ENCODE data around the gene PPP2CA.

PPP2CA gene

DNA sequence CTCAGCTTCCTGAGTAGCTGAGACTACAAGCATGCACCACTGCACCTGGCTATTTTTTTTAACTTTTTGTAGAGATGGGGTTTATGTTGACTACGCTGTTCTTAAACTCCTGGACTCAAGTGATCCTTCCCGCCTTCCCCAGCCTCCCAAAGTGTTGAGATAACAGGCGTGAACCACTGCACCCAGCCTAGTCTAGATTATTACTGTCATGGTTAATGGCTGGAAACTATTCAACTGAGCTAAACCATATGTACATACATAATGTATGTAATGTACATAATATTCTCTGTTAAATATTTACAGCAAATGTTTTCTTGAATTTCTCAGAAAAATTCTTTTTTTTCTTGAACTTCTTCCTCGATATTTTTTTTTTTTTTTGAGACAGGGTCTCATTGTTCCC lies 21.3 kb downstream of the PPP2CA start (continued):
- TF ChIP-seq, protein P1, sequence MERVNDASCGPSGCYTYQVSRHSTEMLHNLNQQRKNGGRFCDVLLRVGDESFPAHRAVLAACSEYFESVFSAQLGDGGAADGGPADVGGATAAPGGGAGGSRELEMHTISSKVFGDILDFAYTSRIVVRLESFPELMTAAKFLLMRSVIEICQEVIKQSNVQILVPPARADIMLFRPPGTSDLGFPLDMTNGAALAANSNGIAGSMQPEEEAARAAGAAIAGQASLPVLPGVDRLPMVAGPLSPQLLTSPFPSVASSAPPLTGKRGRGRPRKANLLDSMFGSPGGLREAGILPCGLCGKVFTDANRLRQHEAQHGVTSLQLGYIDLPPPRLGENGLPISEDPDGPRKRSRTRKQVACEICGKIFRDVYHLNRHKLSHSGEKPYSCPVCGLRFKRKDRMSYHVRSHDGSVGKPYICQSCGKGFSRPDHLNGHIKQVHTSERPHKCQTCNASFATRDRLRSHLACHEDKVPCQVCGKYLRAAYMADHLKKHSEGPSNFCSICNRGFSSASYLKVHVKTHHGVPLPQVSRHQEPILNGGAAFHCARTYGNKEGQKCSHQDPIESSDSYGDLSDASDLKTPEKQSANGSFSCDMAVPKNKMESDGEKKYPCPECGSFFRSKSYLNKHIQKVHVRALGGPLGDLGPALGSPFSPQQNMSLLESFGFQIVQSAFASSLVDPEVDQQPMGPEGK (CRISPR knock-in tag; IDR thresholded peaks at IDR 0.05; ENCODE audit: borderline replicate concordance) = no peak

DNA sequence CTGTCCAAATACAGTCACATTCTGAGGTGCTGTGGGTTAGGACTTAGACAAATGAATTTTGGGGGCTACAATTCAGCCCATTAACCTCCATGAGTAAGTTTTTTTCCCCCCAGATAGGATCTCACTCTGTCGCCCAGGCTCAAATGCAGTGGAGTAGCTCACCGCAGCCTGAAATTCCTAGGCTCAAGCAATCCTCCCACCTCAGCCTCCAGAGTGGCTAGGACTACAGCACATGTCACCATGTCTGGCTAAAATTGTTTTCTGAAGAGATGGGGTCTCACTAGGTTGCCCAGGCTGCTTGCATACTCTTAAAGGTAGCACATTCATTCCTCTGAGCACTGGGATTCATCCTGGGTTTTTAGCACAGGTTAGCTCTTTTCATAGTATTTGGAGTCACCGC lies 22.2 kb downstream of the PPP2CA start:
- ATAC-seq = no peak
- TF ChIP-seq, protein P2, sequence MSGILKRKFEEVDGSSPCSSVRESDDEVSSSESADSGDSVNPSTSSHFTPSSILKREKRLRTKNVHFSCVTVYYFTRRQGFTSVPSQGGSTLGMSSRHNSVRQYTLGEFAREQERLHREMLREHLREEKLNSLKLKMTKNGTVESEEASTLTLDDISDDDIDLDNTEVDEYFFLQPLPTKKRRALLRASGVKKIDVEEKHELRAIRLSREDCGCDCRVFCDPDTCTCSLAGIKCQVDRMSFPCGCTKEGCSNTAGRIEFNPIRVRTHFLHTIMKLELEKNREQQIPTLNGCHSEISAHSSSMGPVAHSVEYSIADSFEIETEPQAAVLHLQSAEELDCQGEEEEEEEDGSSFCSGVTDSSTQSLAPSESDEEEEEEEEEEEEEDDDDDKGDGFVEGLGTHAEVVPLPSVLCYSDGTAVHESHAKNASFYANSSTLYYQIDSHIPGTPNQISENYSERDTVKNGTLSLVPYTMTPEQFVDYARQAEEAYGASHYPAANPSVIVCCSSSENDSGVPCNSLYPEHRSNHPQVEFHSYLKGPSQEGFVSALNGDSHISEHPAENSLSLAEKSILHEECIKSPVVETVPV (CRISPR knock-in tag; IDR thresholded peaks at IDR 0.05) = no peak
- TF ChIP-seq ARNTL (CRISPR knock-in tag; IDR thresholded peaks at IDR 0.05; ENCODE audit: borderline replicate concordance, low read depth) (no peak), CSDC2 (CRISPR knock-in tag; IDR thresholded peaks at IDR 0.05) (no peak), RARB (CRISPR knock-in tag; IDR thresholded peaks at IDR 0.05) (no peak), TOX (CRISPR knock-in tag; IDR thresholded peaks at IDR 0.05; ENCODE audit: borderline replicate concordance) (no peak), ZFP3 (CRISPR knock-in tag; IDR thresholded peaks at IDR 0.05) (no peak), OSR1 (CRISPR knock-in tag; IDR thresholded peaks at IDR 0.05) (no peak), ZNF565 (CRISPR knock-in tag; conservative IDR thresholded peaks at IDR 0.05; ENCODE audit: low read depth) (no peak), ISL1 (CRISPR knock-in tag; IDR thresholded peaks at IDR 0.05) (no peak), ZFP30 (CRISPR knock-in tag; IDR thresholded peaks at IDR 0.05) (no peak), ESRRG (CRISPR knock-in tag; IDR thresholded peaks at IDR 0.05) (no peak), ZNF70 (CRISPR knock-in tag; IDR thresholded peaks at IDR 0.05) (no peak)
- TF ChIP-seq, protein P3, sequence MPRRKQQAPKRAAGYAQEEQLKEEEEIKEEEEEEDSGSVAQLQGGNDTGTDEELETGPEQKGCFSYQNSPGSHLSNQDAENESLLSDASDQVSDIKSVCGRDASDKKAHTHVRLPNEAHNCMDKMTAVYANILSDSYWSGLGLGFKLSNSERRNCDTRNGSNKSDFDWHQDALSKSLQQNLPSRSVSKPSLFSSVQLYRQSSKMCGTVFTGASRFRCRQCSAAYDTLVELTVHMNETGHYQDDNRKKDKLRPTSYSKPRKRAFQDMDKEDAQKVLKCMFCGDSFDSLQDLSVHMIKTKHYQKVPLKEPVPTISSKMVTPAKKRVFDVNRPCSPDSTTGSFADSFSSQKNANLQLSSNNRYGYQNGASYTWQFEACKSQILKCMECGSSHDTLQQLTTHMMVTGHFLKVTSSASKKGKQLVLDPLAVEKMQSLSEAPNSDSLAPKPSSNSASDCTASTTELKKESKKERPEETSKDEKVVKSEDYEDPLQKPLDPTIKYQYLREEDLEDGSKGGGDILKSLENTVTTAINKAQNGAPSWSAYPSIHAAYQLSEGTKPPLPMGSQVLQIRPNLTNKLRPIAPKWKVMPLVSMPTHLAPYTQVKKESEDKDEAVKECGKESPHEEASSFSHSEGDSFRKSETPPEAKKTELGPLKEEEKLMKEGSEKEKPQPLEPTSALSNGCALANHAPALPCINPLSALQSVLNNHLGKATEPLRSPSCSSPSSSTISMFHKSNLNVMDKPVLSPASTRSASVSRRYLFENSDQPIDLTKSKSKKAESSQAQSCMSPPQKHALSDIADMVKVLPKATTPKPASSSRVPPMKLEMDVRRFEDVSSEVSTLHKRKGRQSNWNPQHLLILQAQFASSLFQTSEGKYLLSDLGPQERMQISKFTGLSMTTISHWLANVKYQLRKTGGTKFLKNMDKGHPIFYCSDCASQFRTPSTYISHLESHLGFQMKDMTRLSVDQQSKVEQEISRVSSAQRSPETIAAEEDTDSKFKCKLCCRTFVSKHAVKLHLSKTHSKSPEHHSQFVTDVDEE (CRISPR knock-in tag; IDR thresholded peaks at IDR 0.05) = no peak
- TF ChIP-seq, protein P4, sequence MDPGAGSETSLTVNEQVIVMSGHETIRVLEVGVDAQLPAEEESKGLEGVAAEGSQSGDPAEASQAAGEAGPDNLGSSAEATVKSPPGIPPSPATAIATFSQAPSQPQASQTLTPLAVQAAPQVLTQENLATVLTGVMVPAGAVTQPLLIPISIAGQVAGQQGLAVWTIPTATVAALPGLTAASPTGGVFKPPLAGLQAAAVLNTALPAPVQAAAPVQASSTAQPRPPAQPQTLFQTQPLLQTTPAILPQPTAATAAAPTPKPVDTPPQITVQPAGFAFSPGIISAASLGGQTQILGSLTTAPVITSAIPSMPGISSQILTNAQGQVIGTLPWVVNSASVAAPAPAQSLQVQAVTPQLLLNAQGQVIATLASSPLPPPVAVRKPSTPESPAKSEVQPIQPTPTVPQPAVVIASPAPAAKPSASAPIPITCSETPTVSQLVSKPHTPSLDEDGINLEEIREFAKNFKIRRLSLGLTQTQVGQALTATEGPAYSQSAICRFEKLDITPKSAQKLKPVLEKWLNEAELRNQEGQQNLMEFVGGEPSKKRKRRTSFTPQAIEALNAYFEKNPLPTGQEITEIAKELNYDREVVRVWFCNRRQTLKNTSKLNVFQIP (CRISPR knock-in tag; IDR thresholded peaks at IDR 0.05; ENCODE audit: borderline replicate concordance, low read depth) = no peak

DNA sequence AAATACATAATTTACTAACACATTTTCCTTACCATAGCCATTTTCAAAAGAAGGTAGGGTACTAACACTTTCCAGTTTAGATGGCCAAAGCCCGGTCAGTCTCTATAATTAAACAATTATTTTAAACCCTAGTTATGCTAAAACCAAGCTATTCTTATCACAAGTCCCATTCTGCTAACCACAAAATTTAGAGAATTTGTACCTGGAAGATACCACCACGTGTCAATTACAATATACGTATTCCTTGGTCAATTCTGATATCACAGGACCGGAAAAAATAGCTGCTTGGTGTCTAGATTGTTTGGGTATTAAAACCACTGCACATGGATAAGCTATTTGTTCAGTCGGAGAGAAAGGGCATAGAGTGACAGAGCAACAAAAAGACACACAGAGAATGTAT lies 30.2 kb downstream of the PPP2CA start:
- no peak for TF ChIP-seq GLIS3 (CRISPR knock-in tag; IDR thresholded peaks at IDR 0.05)
- no peak for TF ChIP-seq ESRRG (CRISPR knock-in tag; IDR thresholded peaks at IDR 0.05)
- TF ChIP-seq, protein P4 (CRISPR knock-in tag; IDR thresholded peaks at IDR 0.05; ENCODE audit: borderline replicate concordance, low read depth) = no peak
- TF ChIP-seq BACH2 (CRISPR knock-in tag; IDR thresholded peaks at IDR 0.05; ENCODE audit: borderline replicate concordance) = no peak
- no peak for TF ChIP-seq RARB (CRISPR knock-in tag; IDR thresholded peaks at IDR 0.05)
- TF ChIP-seq, protein P3 (CRISPR knock-in tag; IDR thresholded peaks at IDR 0.05) = no peak
- TF ChIP-seq ZFP3 (CRISPR knock-in tag; IDR thresholded peaks at IDR 0.05) = no peak
- TF ChIP-seq ZNF8 (CRISPR knock-in tag; IDR thresholded peaks at IDR 0.05) = no peak
- no peak for TF ChIP-seq ZFP30 (CRISPR knock-in tag; IDR thresholded peaks at IDR 0.05)
- ATAC-seq = no peak

Data from SK-N-SH treated with all-trans-retinoic acid at 6 μM for 48 hours (cell line).